HG03439 (cell line): ENCODE data around the gene ITIH4.
"Not testable (repeated sequence)": the region's sequence is repeated elsewhere in the genome, so short reads cannot be mapped to it uniquely, and the experiment has no call there.

Experiments
- ATAC-seq: cut with Tn5 transposase; IDR thresholded peaks from one replicate; pipeline ENCODE4 v1.9.1; 2021; ENCODE audit warnings: mild to moderate bottlenecking, moderate library complexity; ENCODE audit not compliant: unreplicated experiment

Gene ITIH4

DNA sequence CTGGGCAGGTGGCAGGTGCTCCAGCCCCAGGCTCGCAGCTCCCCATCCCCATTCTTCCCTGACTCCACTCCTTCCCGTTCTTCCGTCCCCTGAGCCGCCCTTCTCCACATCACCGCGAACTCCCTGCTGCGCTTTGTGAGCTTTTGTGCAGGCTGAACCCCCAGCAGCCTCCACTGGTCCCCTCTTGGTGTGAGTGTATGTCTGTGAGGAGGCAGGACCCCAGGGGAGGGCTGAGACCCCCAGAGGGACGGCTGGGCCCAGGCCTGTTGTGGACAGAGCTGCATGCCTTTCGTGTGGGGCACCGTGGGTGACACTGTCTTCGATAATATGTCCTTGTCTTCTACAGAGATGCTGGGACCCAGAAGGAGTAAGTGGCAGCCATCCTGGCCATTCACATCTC lies 43.2 kb downstream of the ITIH4 start:
- no peak for ATAC-seq

DNA sequence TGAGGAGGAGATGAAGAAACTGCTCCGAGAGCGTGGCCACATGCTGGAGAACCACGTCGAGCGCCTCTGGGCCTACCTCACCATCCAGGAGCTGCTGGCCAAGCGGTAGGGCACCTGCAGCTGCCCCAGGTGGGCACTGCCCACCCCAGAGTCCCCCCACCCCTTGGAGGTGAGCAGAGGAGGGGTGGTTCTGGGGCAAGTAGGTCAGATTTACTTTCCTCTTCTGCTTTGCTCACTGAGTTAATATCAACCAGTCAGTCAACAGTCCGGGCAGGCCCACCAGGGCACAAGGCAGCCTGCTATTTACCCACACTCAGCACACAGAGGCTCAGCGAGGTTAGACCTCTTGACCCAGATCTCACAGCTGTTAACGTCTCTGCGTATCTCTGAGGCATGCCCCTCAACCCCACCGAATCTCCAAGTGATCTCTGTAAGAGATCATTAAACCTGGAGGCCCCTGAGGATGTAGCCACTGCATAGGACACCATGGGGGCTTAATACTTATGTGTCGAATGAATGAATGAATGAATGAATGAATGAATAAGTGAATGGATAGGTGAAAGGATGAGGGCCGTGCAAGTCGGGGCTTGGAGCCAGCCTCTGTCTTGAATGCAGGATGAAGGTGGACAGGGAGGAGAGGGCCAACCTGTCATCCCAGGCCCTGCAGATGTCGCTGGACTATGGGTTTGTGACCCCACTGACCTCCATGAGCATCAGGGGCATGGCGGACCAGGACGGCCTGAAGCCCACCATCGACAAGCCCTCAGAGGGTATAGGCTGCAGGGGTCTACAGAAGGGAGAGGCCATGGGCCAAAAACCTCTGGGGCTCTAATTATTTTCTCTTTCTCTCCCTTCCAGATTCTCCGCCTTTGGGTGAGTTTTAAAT lies 43.9 kb downstream of the ITIH4 start:
- ATAC-seq, result no peak

DNA sequence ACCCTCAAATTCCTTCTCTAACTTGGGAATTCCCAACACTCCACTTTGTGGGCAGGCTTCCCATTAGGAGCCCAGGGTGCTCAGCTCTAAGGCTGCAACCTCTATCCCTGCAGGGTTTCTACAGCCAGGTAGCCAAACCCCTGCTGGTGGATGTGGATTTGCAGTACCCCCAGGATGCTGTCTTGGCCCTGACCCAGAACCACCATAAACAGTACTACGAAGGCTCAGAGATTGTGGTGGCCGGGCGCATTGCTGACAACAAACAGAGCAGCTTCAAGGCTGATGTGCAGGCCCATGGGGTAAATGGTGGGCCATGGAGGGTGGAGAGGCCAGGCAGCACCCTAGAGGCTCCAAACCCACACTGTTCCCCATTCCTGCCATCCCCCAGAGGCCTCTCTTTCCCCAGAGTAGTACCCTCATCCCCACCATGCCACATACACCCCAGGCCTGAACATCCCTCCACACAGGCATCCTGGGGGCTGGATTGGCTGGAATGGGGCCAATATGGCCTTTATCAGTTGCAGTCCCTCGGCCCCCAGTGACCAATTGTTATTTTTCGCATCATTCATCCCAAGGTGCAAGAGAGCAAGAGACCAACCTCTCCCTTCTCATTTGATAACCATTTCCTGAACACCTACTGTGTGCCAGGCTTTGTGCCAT lies 45.4 kb downstream of the ITIH4 start:
- no peak for ATAC-seq

DNA sequence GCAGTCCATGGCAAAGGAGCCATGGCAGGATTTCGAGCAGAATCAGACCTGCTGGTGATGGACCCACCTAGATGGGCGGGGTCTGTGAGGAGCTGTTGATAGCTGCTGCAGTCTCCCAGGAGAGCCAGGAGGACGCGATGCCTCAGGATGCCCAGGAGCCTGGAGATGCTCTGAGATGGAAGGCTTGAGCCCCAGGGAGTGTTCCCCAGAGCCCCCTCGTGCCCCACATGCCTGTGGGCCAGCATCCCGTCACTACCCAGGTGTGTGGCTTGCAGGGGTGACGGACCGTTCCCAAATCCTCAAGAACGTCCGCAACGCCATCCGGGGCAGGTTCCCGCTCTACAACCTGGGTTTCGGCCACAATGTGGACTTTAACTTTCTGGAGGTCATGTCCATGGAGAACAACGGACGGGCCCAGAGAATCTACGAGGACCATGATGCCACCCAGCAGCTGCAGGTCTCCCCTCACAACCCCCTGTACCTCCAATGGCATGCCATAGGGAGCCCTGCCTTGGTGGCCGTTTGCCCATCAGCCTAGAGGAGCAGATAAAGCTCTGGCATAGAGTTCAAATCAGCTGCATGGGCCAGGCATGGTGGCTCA lies 46.4 kb downstream of the ITIH4 start:
- no peak for ATAC-seq

DNA sequence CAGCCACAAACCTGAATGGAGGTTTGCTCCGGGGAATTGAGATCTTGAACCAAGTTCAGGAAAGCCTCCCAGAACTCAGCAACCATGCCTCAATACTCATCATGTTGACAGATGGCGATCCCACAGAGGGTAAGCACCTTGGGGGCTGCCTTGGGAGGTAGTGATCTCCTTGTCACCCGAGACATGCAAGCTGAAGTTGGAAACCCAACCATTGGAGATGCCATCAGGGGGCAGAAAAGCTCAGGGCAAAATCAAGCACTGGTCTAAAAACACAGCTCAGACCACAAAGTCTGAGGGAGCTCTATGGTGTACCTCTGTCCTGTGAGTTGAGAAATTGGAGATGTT lies 47.3 kb downstream of the ITIH4 start:
- no peak for ATAC-seq

DNA sequence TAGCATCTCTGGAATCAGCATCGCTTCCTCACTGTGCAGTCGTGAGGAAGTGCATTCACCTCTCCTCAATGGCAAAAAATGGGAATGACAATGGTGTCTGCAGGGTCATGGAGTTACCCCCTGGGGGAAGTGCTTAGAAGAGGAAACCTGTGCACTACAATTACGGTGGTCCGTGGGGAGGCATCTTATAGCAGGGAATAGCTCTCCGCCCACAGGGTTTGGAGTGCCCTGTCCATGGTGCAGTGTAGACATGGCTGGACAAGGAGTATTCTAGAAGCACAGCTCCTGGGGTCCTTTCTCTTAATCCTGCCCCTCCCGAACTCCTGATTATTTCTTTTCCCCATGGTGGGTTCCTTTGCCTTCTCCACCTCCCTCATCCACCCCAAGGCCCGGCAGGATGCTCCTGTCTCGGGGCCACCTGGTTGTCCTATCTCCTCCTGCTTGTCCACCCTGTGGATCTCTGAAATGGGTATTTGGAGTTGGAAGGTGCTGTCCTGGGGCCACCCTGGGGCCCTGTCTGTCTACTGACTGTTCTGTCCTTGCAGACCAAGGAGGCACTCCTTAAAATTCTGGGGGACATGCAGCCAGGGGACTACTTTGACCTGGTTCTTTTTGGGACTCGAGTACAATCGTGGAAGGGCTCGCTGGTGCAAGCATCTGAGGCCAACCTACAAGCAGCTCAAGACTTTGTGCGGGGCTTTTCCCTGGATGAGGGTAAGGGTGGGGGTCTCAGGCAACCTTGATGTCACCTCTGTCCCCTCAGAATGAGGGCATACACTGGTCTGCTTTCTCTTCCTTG lies 47.9 kb downstream of the ITIH4 start:
- ATAC-seq, result no peak

DNA sequence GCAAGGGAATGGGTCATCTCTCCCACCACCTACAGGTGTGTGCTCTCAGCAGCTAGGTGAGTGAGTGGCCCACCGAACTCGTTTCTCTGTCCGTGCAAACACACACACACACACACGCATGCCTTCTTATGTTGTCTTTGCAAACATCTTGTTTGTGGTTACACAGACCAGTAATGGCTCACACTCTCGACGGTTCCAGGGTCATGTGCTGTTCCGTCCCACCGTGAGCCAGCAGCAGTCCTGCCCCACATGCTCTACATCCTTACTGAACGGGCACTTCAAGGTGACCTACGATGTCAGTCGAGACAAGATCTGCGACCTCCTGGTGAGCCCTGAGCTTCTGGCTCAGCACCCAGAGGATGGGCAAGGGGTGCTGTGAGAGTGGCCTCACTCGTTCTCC lies 48.7 kb downstream of the ITIH4 start:
- ATAC-seq, result no peak

DNA sequence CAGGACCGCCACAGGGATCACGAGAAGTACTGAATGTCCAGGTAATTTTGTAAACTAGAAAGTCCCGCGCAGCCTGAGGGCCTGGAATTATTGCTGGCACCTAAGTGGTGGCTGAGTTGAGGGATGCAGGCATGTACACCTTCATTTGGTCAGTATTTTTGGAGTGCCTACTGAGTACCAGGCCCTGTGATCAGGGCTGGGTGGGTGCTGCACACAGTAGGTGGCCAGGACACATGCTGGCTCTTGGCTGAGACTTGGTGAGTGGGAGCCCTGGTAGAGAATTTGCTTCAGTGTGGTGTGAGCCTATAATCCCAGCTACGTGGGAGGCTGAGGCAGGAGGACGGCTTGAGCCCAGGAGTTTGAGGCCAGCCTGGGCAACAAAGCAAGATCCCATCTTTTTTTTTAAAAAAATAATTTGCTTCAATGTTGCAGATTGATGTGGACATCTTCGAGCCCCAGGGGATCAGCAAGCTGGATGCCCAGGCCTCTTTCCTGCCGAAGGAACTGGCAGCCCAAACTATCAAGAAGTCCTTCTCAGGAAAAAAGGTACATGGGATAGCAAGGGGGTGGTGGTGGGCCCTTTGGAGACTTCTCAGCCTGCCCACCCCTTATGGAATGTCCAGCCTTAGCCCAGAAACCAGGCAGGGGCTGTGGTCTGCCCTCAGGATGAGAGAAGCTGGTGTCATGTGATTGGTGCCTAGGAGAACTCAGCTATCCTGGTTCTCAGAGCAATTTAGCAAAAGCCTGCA lies 50.5 kb downstream of the ITIH4 start:
- no peak for ATAC-seq

DNA sequence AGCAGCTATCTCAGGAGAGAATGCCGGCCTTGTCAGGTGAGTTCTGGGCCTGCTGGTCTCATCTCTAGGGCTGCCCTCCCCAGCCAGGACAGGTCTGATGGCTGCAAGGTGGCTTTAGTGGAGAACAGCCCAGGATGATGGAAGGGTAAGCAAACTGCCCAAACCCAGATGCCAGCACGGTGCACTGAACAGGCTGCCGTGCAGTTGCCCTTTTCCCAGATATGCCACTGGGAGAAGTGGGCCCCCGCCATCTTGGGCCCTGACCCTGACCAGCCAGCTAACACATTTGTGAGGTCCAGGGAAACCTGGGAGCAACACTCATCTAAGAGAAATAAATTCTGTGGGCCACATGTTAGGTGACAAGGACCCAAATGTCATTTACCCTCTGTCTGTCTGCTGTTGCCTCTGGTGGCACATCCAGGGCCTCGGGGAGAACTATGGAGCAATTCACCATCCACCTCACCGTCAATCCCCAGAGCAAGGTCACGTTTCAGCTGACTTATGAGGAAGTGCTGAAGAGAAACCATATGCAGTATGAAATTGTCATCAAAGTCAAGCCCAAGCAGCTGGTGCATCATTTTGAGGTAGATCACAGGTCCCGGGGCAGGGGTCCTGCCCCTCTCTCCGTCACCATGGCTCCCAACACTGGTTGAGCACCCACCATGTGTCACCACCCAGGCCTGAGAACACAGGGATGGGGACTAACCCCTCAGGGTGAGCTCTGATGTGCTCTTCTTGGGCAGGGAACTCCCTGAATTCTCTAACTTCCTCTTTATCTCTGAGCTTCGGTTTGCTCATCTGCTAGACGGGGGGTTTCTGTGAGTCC lies 51.2 kb downstream of the ITIH4 start:
- ATAC-seq, result no peak

DNA sequence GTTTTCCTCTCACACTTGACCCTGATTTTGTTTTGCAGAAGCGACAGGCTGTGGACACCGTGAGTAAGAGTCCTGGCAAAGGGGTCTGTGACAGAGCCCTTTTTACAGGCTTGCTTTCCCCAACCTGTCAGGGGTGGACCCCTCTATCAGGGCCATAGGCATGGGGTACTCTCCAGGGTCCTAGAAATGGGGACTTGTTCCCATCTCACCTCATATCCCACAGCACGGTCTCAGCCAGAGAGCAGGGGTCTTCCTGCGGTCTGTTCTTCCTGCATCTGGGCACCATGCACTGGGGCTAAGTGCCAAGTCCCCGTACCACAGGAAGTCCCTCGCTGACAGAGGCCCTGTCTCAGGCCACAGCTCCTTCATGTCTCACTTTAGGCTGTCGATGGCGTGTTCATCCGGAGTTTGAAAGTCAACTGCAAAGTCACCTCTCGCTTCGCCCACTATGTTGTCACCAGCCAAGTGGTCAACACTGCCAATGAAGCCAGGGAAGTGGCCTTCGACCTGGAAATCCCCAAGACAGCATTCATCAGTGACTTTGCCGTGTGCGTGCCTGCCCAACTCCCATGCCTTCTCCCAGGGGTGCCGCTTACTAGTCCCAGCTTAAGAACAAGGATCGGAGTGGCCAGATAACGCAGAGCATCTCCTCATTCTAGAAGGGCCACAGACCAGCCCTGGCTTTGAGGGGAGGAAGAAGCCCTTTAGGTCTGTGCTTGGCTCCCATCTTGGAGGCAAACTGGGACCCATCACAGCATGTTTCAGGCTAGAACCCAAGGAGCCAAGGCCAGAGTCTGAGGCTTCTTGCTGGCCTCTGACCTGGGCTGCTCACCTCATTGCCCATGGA lies 52.3 kb downstream of the ITIH4 start:
- ATAC-seq, result no peak

DNA sequence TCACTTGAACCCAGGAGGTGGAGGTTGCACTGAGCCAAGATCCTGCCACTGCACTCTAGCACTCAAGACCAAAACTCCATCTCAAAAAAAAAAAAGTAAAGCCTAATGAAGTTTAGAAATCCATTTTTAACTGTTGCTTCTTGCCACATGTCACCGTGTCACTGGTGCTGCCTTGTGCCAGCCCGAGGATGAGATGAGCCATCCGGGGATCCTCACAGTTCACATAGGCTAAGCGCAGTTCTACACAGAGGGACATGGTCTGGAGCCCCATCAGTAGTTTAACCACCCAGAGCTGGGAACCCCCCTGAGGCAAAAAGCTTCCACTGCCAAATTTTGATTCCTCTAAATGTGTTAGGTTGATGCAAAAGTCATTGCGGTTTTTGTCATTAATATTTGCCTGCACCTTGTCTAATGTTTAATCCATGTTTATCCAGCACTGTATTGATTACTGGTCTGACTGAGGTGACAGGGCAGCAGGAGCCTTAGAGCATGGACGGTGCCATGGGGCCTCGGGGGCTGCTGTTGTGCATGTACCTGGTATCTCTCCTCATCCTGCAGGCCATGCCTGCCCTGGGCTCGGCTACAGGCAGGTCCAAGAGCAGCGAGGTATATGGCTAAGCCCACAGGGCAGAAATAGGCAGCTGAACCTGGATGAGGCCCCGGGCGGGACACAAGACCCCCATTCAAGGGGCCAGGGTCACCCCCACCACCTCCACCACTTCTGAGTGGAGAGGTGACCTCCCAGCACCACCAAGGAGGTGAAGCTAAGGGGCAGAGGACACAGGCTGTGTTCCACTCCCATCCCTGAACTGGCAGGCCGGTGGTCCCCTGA lies 53.1 kb downstream of the ITIH4 start, which contains the start of gene ITIH1:
ITIH1 (plus strand) TSS at position 473 of the 832 bp plus-strand sequence; CDS start at position 490, 17 bp downstream.
- no peak for ATAC-seq

DNA sequence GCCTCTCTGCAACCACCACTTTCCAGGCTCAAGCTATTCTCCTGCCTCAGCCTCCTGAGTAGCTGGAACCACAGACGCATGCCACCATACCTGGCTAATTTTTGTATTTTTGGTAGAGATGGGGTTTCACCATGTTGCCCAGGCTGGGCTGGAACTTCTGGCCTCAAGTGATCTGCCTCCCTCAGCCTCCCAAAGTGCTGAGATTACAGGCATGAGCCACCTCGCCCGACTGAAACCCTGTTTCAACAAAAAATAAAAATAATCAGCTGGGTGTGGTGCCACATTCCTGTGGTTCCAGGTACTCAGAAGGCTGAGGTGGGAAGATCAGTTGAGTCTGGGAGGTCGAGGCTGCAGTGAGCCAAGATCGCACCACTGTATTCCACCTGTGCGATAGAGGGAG lies 54.0 kb downstream of the ITIH4 start:
- not testable (repeated sequence) for ATAC-seq

DNA sequence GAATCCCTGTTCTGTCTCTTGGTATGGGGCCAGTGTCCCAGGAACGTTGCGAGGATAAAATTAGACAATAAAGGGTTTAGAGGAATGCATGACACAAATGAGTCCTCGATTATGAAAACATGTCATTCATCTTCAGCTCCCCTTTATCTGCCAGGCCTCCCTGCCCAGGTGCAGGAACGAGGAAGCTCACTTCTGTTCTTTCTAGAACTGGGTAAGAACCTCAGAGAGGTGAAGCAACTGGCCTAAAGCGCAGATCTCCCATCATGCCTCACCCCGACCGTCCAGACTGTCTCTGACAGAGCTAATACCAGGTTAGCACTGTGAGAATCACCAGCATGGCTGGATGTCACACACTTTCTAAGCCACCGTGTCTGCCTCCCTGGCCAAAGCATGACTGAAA lies 54.6 kb downstream of the ITIH4 start:
- ATAC-seq, result no peak

DNA sequence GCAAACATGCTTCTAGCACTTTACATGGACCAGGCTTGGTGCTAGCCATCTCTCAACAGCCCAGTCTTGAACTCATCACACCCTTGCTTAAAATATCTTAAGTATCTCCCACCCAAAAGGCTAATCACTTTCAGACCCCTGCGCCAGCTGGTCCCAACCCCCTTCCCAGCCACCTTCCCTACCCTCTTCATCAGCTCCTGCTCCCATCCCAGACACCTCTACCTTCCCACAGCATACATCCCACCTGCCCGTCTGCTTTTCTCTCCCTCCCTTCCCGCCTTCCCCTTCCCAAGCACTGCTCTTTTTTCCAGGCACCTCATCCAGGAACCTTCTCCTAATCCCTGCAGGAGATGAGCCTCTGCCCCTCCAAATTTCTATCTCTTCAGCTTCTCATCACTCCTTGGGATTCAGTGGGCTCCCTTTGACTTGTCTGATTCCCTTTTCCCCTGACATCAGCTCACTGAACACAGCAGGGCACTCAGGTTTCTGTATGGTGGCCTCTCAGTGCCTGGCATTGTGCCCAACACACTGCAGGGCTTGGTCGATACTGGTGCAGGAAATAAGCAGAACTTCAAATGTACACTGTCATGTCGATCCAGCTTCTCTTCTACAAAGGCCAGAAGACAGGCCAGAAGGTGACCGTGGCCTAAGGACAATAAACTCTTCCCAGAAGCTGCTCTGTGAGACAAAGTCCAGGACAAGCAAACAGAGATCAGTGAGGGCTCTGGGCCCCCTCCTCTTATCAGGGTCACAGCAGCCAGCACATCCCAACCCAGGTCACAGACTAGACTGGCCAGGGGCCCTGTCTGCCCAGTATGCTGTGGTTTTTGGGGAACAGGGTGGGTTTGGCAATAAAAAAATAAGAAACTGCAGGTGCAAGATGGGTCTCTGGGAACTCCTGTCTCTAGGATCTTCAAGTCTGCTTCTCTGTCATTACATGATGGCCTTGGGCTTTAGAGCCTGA lies 55.3 kb downstream of the ITIH4 start:
- ATAC-seq, result no peak

DNA sequence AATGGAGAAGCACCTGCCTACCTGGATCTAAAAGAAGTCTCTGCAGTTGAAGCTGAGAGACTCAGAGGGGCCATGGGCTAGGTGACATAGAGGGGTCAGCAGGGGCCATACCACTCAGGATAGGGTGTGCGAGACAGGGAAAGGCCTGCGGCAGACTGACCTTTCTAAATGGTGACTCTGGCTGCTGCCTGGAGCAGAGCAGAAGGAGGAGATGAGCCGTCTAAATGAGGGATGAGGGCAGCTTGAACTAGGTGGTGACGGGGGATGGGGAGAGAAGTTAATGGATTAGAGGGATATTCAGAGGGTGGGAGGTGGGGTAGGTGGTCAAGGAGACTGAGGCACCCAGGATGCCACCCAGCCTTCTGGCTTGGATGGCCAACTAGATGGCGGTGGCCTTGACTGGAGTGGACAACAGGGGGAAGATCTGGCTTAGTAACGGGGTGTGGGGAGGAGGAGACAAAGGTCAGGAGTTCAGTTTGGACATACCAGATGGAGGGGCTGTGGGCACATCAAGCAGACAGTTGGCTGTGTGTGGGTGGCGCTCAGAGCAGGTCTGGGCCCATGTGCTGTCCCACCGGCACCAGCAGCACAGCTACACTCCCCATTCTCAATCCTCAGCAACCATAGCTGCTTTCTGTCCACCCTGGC lies 56.3 kb downstream of the ITIH4 start:
- ATAC-seq, result no peak

DNA sequence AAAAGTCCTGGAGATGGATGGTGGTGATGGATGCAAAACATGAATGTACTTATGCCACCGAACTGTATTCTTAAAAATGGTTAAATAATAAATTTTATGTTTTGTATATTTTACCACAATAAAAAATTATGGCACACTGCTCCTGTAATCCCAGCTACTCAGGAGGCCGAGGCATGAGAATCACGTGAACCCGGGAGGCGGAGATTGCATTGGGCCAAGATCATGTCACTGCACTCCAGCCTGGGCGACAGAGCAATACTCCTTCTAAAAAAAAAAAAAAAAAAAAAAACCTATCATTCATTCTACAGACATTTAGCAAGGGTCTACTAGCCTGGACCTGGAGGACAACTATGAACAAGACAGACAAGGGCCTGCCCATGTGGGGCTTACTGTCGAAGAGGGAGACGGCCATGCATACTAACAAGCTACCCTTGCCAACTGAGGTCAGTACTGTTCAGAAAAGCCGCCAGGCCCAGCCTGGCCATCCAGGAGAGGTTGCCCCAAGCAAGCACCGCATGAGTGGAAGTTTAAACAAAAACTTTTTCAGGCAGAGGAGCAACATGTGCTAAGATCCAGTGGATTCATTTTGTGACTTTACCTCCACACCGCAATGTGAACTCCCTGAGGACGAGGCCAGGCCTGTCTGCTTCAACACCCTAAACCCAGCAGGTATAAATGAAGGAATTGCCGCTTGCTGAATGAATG lies 57.0 kb downstream of the ITIH4 start:
- ATAC-seq, result no peak
